Common myeloid progenitor, CD34-positive (primary cell): ENCODE data around the gene ZNF337.

Experiments used
- CTCF ChIA-PET: fragments of 350-600 bp; sonication (Branson Sonifier 250); formaldehyde crosslinking; loops from one replicate; lab custom pipeline; 2021; ENCODE audit warnings: antibody characterized with exemption; lab: Charles Lee
- POLR2A ChIA-PET: fragments of 350-600 bp; sonication (Branson Sonifier 250); formaldehyde crosslinking; loops from one replicate; lab custom pipeline; 2021; ENCODE audit warnings: antibody characterized with exemption; lab: Charles Lee
- DNase-seq, 3 donors: peaks; one replicate each; pipeline versions ENCODE4 v3.0.0 to v3.0.0-alpha.2; 2013
- H3K27ac ChIP-seq, 2 experiments: 1 replicate in 1 of 2; 2 replicates in 1 of 2; pipeline ENCODE4 v1.7.0; 2013; ENCODE audit warnings: inconsistent platforms in 2 of 2, low read length in 2 of 2, mild to moderate bottlenecking in 2 of 2, low read depth in 1 of 2, moderate library complexity in 1 of 2; ENCODE audit not compliant: severe bottlenecking in 2 of 2, insufficient read depth in 1 of 2, poor library complexity in 1 of 2
- H3K27me3 ChIP-seq, 5 experiments: replicated peaks in 2 of 5; 1 replicate in 3 of 5; 2 replicates in 2 of 5; pipeline versions ENCODE4 v1.6.1 to v1.7.0; 2013; ENCODE audit warnings: low read length in 4 of 5, mild to moderate bottlenecking in 2 of 5, moderate library complexity in 2 of 5, inconsistent platforms in 1 of 5; ENCODE audit not compliant: insufficient read depth in 5 of 5, control insufficient read depth in 4 of 5
- H3K36me3 ChIP-seq, 4 experiments: 1 replicate in 2 of 4; 2 replicates in 2 of 4; pipeline versions ENCODE4 v1.6.1 to v1.7.0; 2013; ENCODE audit warnings: low read length in 3 of 4, control low read depth in 1 of 4, mild to moderate bottlenecking in 1 of 4; ENCODE audit not compliant: control insufficient read depth in 4 of 4, insufficient read depth in 4 of 4
- H3K4me1 ChIP-seq, 4 experiments: 1 replicate in 3 of 4; 2 replicates in 1 of 4; pipeline versions ENCODE4 v1.6.1 to v1.7.1; 2013; ENCODE audit warnings: low read length in 3 of 4, mild to moderate bottlenecking in 3 of 4, control low read depth in 1 of 4, inconsistent platforms in 1 of 4, moderate library complexity in 1 of 4; ENCODE audit not compliant: control insufficient read depth in 4 of 4, insufficient read depth in 4 of 4; ENCODE audit errors: control extremely low read depth in 1 of 4
- H3K4me3 ChIP-seq, 7 experiments: 1 replicate in 4 of 7; 2 replicates in 3 of 7; pipeline versions ENCODE4 v1.5.1 to v1.7.0; 2013; ENCODE audit warnings: mild to moderate bottlenecking in 7 of 7, low read length in 6 of 7, moderate library complexity in 6 of 7, inconsistent platforms in 2 of 7, low read depth in 2 of 7, control low read depth in 1 of 7; ENCODE audit not compliant: insufficient read depth in 4 of 7, control insufficient read depth in 1 of 7; ENCODE audit errors: extremely low read depth in 1 of 7
- H3K9me3 ChIP-seq, 5 experiments: 1 replicate in 4 of 5; 2 replicates in 1 of 5; pipeline versions ENCODE4 v1.6.1 to v1.7.1; 2013; ENCODE audit warnings: low read length in 4 of 5, mild to moderate bottlenecking in 2 of 5, inconsistent platforms in 1 of 5, low read depth in 1 of 5, moderate library complexity in 1 of 5; ENCODE audit not compliant: control insufficient read depth in 4 of 5, insufficient read depth in 2 of 5; ENCODE audit errors: control extremely low read depth in 1 of 5
- WGBS: methylation state at CpG from one replicate; pipeline ENCODE4 v1.1.5; 2013; ENCODE audit not compliant: insufficient coverage; 5-methylcytosine and 5-hydroxymethylcytosine counted together

Gene ZNF337

GRCh38 chr20:25683050-25683449, 13.6 kb downstream of the ZNF337 start:
- peaks cover 4 to 53% (median 28%) of the 10 kb centered on the region in 4 experiments for H3K36me3 ChIP-seq
- no peak for DNase-seq
- H3K27me3 ChIP-seq, result no peaks in the 10 kb centered on the region
- no peaks in the 10 kb centered on the region for H3K4me1 ChIP-seq
- H3K27ac ChIP-seq, result no peak overlapping the region
- POLR2A ChIA-PET, result no interaction called here
- WGBS, result no CpG with 5 or more reads among the region's 2 CpGs
- CTCF ChIA-PET, result no interaction called here
- no peaks in the 10 kb centered on the region for H3K9me3 ChIP-seq
- no peak overlapping the region for H3K4me3 ChIP-seq

- Histone ChIP-seq H3K36me3 (peaks cover 22 to 71% (median 48%) of the 10 kb centered on the region in 4 experiments), H3K27ac (no peak overlapping the region), H3K27me3 (no peaks in the 10 kb centered on the region), H3K4me3 (no peak overlapping the region), H3K9me3 (peaks cover 0 to 24% (median 0%) of the 10 kb centered on the region in 5 experiments), H3K4me1 (no peaks in the 10 kb centered on the region)
- 96% methylated on average over 8 of the region's 10 CpGs for WGBS
- CTCF ChIA-PET, result no interaction called here
- DNase-seq, result no peak
- POLR2A ChIA-PET, result no interaction called here
Measured at GRCh38 chr20:25676164-25676809, 20.4 kb downstream of the ZNF337 start.

GRCh38 chr20:25675161-25675560, 21.5 kb downstream of the ZNF337 start:
- Histone ChIP-seq H3K4me3 (no peak overlapping the region), H3K27me3 (no peaks in the 10 kb centered on the region), H3K4me1 (no peaks in the 10 kb centered on the region), H3K36me3 (peaks cover 22 to 62% (median 44%) of the 10 kb centered on the region in 4 experiments), H3K27ac (no peak overlapping the region), H3K9me3 (peaks cover 0 to 24% (median 0%) of the 10 kb centered on the region in 5 experiments)
- DNase-seq, result no peak
- 98% methylated on average over 5 of the region's 6 CpGs for WGBS
- POLR2A ChIA-PET, result no interaction called here
- CTCF ChIA-PET, result no interaction called here

- Histone ChIP-seq H3K9me3 (peaks cover 0 to 24% (median 0%) of the 10 kb centered on the region in 5 experiments), H3K27me3 (no peaks in the 10 kb centered on the region), H3K4me3 (no peak overlapping the region), H3K27ac (no peak overlapping the region), H3K36me3 (peaks cover 19 to 47% (median 37%) of the 10 kb centered on the region in 4 experiments), H3K4me1 (no peaks in the 10 kb centered on the region)
- ChIA-PET CTCF (no interaction called here), POLR2A (no interaction called here)
- 85% methylated on average over 4 of the region's 4 CpGs for WGBS
- no peak for DNase-seq
Measured at GRCh38 chr20:25672659-25673235, 23.9 kb downstream of the ZNF337 start.

- Histone ChIP-seq H3K27ac (no peak overlapping the region), H3K9me3 (peaks cover 0 to 7% (median 0%) of the 10 kb centered on the region in 5 experiments), H3K36me3 (peaks cover 7 to 23% (median 16%) of the 10 kb centered on the region in 4 experiments), H3K4me1 (no peaks in the 10 kb centered on the region), H3K4me3 (no peak overlapping the region), H3K27me3 (no peaks in the 10 kb centered on the region)
- 100% methylated on average over 4 of the region's 7 CpGs for WGBS
- POLR2A ChIA-PET, result no interaction called here
- CTCF ChIA-PET, result no interaction called here
- DNase-seq, result peak in 2 of 3 donors; percentile 5 to 11
Measured at GRCh38 chr20:25669826-25670422, 26.7 kb downstream of the ZNF337 start.

- Histone ChIP-seq H3K36me3 (peaks cover 0 to 9% (median 1%) of the 10 kb centered on the region in 4 experiments), H3K27ac (no peak overlapping the region), H3K4me1 (no peaks in the 10 kb centered on the region), H3K4me3 (no peak overlapping the region), H3K9me3 (peaks cover 0 to 2% (median 0%) of the 10 kb centered on the region in 5 experiments), H3K27me3 (no peaks in the 10 kb centered on the region)
- DNase-seq, result no peak
- 100% methylated on average over 1 of the region's 4 CpGs for WGBS
- ChIA-PET CTCF (no interaction called here), POLR2A (no interaction called here)
Measured at GRCh38 chr20:25668446-25668845, 28.2 kb downstream of the ZNF337 start.

- Histone ChIP-seq H3K27me3 (no peaks in the 10 kb centered on the region), H3K4me3 (no peak overlapping the region), H3K9me3 (no peaks in the 10 kb centered on the region), H3K36me3 (peaks cover 0 to 2% (median 0%) of the 10 kb centered on the region in 4 experiments), H3K27ac (no peak overlapping the region), H3K4me1 (no peaks in the 10 kb centered on the region)
- ChIA-PET POLR2A (no interaction called here), CTCF (no interaction called here)
- no peak for DNase-seq
Measured at GRCh38 chr20:25659999-25660398, 36.7 kb downstream of the ZNF337 start.
